Measurements from ENCODE around the gene TARM1.
"Not testable (repeated sequence)": the region's sequence is repeated elsewhere in the genome, so short reads cannot be mapped to it uniquely, and the experiment has no call there.

TARM1 gene

GRCh38 chr19:54081032-54081431 is at the start of gene TARM1:
TSS of gene TARM1 (minus strand) at chr19:54081365. CDS start at chr19:54081340, 25 bp downstream.
- DNase-seq: no peak

GRCh38 chr19:54129617-54129996 is 48.4 kb upstream of the TARM1 start:
- DNase-seq: no peak

GRCh38 chr19:54128796-54129616 is 47.8 kb upstream of the TARM1 start:
- DNase-seq: no peak

GRCh38 chr19:54128441-54128725 is 47.2 kb upstream of the TARM1 start:
- no peak for DNase-seq

- no peak for DNase-seq
Observed at GRCh38 chr19:54127688-54128440, 46.7 kb upstream of the TARM1 start.

GRCh38 chr19:54125713-54126112 is 44.5 kb upstream of the TARM1 start:
- no peak for DNase-seq

GRCh38 chr19:54124393-54124792 is 43.2 kb upstream of the TARM1 start:
- DNase-seq: no peak

- DNase-seq: no peak
Observed at GRCh38 chr19:54123682-54124081, 42.5 kb upstream of the TARM1 start.

- DNase-seq: no peak
Observed at GRCh38 chr19:54121259-54121658, 40.1 kb upstream of the TARM1 start.

- peak; percentile 94 to 96 for DNase-seq
Observed at GRCh38 chr19:54115109-54116063, 34.2 kb upstream of the TARM1 start, which contains the start of the genes PRPF31 and TFPT. TSS of gene PRPF31 (plus strand) at chr19:54115754. CDS start at chr19:54118279, 2,525 bp downstream. TSS of gene TFPT (minus strand) at chr19:54115657. CDS start at chr19:54115269, 388 bp downstream.

- peak; percentile 35 to 59 for DNase-seq
Observed at GRCh38 chr19:54114340-54115108, 33.4 kb upstream of the TARM1 start.

GRCh38 chr19:54109651-54110050 is 28.5 kb upstream of the TARM1 start:
- no peak for DNase-seq

GRCh38 chr19:54108496-54108895 is 27.3 kb upstream of the TARM1 start:
- DNase-seq: no peak

- no peak for DNase-seq
Observed at GRCh38 chr19:54107876-54108490, 26.8 kb upstream of the TARM1 start.

GRCh38 chr19:54106716-54107115 is 25.6 kb upstream of the TARM1 start:
- DNase-seq: no peak

- DNase-seq: no peak
Observed at GRCh38 chr19:54105796-54106195, 24.6 kb upstream of the TARM1 start.

- DNase-seq: no peak
Observed at GRCh38 chr19:54104998-54105715, 24.0 kb upstream of the TARM1 start.

GRCh38 chr19:54102421-54103169 is 21.4 kb upstream of the TARM1 start, which contains the start of gene NDUFA3:
TSS of gene NDUFA3 (plus strand) at chr19:54102855. CDS start at chr19:54102879, 24 bp downstream.
- peak; percentile 99 to 100 for DNase-seq

GRCh38 chr19:54100561-54100960 is 19.4 kb upstream of the TARM1 start, which contains the start of gene OSCAR:
TSS of gene OSCAR (minus strand) at chr19:54100803. CDS start at chr19:54100792, 11 bp downstream.
- DNase-seq: peak in 1 of 2 donors; percentile 70

GRCh38 chr19:54099903-54100255 is 18.7 kb upstream of the TARM1 start:
- DNase-seq: not testable (repeated sequence)
